GM19463 (cell line): ENCODE results near the gene ZSCAN5A.
A peak's percentile ranks its signal among the peaks of the same experiment; 100 is the strongest.
"Not testable (repeated sequence)": the region's sequence is repeated elsewhere in the genome, so short reads cannot be mapped to it uniquely, and the experiment has no call there.

Source experiments
- ATAC-seq: cut with Tn5 transposase; IDR thresholded peaks from one replicate; pipeline ENCODE4 v1.9.1; 2021; ENCODE audit warnings: mild to moderate bottlenecking, moderate library complexity; ENCODE audit not compliant: unreplicated experiment

The ZSCAN5A gene

GRCh38 chr19:56314381-56315076 lies at the start of gene ZSCAN5A:
TSS of gene ZSCAN5A (minus strand) at chr19:56314839. CDS start at chr19:56225046, 89,793 bp downstream.
- ATAC-seq: peak; percentile 70

- no peak for ATAC-seq
These were observed 46.2 kb upstream of the ZSCAN5A start for GRCh38 chr19:56360841-56361240.

- ATAC-seq: no peak
These were observed 42.3 kb upstream of the ZSCAN5A start for GRCh38 chr19:56356944-56357343.

- ATAC-seq: no peak
These were observed 40.9 kb upstream of the ZSCAN5A start for GRCh38 chr19:56355517-56355916.

GRCh38 chr19:56351208-56351607 lies 36.6 kb upstream of the ZSCAN5A start:
- no peak for ATAC-seq

GRCh38 chr19:56350416-56351045 lies 35.9 kb upstream of the ZSCAN5A start:
- ATAC-seq: no peak

GRCh38 chr19:56348289-56348877 lies 33.7 kb upstream of the ZSCAN5A start:
- ATAC-seq: no peak

GRCh38 chr19:56347163-56347778 lies 32.6 kb upstream of the ZSCAN5A start:
- ATAC-seq: no peak

GRCh38 chr19:56341948-56342347 lies 27.3 kb upstream of the ZSCAN5A start:
- no peak for ATAC-seq

GRCh38 chr19:56339031-56339430 lies 24.4 kb upstream of the ZSCAN5A start:
- ATAC-seq: not testable (repeated sequence)

GRCh38 chr19:56337077-56337476 lies 22.4 kb upstream of the ZSCAN5A start:
- ATAC-seq: not testable (repeated sequence)

- not testable (repeated sequence) for ATAC-seq
These were observed 20.7 kb upstream of the ZSCAN5A start for GRCh38 chr19:56335371-56335770.

- no peak for ATAC-seq
These were observed 18.9 kb upstream of the ZSCAN5A start for GRCh38 chr19:56333506-56333905.

GRCh38 chr19:56332695-56333094 lies 18.1 kb upstream of the ZSCAN5A start:
- no peak for ATAC-seq

GRCh38 chr19:56324436-56324835 lies 9.8 kb upstream of the ZSCAN5A start:
- no peak for ATAC-seq

GRCh38 chr19:56321989-56322440 lies 7.4 kb upstream of the ZSCAN5A start:
- no peak for ATAC-seq

GRCh38 chr19:56321254-56321988 lies 6.8 kb upstream of the ZSCAN5A start:
- no peak for ATAC-seq

- no peak for ATAC-seq
These were observed 5.4 kb upstream of the ZSCAN5A start for GRCh38 chr19:56319991-56320390.

GRCh38 chr19:56317749-56318148 lies 3.1 kb upstream of the ZSCAN5A start:
- no peak for ATAC-seq

GRCh38 chr19:56316728-56317127 lies 2.1 kb upstream of the ZSCAN5A start:
- no peak for ATAC-seq
